ENCODE results near the gene IZUMO2. TPM values are rescaled to one million over a fixed set of nuclear protein-coding genes. Genes with fewer than 3 reads are reported as not detected.

The IZUMO2 gene
- not detected in 2 replicates for total RNA-seq (2014; rRNA removed)
- polyA plus RNA-seq (2012) = not detected

DNA sequence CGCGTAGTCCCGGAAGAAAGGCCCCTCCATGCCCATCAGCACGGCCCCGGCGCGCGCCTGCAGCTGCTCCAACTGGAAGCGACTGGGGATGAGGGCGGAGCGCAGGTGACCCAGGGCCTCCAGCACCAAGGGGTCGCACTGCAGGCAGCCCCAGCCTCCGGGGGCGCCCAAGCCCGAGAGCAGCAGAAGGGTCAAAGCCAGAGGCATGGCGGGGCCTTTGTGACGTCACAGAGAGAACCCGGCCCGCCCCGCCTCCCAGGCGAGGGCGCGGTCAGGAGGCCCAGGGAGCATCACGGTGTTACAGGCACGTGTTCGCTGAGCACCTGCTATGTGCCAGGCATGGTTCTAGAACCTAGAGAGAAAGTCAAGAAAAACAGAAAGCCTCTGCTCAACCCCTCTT lies at the start of gene IZUMO2:
TSS of gene IZUMO2 (minus strand) at position 294 of the 400 bp plus-strand sequence. CDS start at position 207, 87 bp downstream.
- DNase-seq (ENCODE audit: low read depth) = no peak

DNA sequence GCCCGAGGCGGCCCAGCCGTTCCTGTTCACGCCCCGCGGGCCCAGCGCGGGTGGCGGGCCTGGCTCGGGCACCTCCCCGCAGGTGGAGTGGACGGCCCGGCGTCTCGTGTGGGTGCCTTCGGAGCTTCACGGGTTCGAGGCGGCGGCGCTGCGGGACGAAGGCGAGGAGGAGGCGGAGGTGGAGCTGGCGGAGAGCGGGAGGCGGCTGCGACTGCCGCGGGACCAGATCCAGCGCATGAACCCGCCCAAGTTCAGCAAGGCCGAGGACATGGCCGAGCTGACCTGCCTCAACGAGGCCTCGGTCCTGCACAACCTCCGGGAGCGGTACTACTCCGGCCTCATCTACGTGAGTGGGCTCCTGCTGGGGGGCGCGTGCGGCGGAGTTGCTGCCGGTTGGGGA lies 47.3 kb upstream of the IZUMO2 start:
- no peak for DNase-seq (ENCODE audit: low read depth)

DNA sequence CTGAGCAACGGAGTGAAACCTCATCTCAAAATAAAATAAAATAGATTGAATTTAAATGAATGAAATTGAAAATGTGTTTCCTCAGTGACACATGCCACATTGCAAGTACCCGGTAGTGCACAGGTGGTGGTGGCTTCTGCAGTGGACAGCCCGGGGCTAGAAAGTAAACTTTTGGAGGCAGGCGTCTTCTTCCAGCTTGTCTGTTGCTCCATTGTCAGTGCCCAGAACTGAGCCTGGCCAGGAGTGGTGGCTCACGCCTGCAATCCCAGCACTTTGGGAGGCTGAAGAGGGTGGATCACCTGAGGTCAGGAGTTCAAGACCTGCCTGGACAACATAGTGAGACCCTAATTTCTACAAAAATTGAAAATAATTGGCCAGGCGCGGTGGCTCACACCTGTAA lies 46.0 kb upstream of the IZUMO2 start:
- DNase-seq (ENCODE audit: low read depth) = no peak

DNA sequence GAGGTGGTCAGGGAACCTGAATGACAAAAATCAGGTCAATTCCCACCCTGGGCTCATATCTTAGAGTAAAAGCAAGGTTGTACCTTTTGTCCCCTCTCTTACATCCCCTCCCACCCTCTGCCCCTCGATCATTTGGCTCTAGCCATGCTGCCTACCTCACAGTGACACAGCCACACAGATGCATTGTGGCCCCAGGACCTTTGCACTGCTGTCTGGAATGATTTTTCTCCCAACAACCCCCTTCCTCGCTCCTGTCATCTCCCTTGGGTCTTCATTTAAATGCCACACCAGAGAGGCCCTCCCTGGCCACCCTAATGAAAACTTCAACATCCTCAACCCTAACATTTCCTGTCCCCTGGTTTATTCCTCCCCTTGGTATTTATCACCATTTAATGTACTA lies 44.6 kb upstream of the IZUMO2 start:
- no peak for DNase-seq (ENCODE audit: low read depth)

DNA sequence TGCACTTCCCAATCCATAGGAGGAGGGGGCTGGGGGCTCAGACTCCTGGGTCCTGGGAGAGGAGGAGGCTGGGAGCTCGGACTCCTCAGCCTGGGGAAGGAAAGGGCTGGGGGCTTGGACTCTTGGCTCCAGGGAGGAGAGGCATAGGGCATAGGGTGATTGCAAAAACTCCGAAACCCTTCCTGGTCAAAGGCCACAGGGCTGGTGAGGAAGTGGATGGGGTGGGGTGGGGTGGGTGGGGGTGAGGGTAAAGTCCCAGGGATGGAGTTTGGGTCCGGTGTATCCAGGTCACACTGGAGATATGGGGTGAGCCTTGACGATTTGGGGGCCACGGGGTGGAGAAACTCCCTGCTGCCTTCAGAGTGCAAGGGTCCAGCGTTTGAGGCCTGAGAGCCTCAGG lies 43.1 kb upstream of the IZUMO2 start:
- no peak for DNase-seq (ENCODE audit: low read depth)

DNA sequence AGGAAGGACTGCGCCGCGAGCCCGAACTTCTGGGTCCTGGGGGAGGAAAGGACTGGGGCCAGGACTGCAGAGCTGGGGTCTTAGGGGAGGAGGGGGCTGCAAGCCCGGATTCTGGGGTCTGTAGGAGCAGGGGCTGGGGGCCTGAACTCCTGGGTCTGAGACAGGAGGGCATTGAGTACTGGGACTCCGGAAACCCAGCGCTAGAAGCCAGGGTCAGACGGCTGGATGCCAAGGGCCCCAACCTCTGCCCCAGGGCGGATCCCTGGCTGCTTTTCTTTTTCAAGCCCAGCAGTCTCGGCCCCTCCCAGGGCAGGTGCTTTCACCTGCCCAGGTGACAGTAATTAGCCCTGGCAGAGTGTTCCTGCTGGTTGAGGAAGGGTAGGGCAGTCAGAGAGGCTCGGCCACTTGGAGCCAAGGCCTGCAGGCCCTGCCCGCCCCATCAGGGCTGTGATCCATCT lies 42.6 kb upstream of the IZUMO2 start:
- DNase-seq (ENCODE audit: low read depth) = no peak

DNA sequence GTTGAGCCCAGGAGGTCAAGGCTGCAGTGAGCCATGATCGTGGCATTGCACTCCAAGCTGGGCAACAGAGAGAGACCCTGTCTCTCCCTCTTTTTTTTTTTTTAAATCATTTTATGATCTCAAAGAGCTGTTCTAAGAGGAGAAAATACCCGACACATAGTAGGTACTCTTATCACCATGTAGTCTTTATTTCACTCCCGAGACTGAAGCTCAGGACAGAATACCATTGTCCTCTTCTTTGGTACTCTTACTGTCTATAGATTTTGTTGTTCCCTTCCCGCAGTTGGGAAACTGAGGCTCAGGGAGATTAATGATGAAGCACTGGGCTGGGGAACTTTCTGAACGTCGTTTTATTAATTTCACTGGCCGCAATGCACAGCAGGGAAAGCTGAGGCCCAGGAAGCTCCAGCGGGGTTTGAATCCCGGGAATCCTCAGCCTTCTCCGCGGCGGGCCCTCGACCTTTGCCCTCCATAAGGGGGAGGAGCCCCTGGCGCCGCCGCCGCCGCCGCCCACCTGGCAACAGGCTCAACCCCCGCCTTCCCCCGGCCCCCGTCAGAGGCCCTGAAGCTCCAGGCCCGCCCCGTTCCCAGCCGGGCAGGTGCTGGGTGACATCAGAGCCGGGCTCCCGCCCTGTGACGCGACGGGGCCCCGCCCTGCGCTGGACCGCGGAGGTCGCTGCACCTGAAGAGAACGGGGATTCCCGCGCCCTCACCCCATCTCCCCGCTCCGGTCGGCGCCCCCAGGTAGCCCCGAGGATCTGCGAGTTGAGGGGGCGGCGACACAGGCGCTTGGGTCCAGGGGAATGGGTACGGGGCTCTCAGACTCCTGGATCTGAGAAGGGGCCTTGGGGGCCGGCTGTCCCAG lies 42.0 kb upstream of the IZUMO2 start:
- no peak for DNase-seq (ENCODE audit: low read depth)

DNA sequence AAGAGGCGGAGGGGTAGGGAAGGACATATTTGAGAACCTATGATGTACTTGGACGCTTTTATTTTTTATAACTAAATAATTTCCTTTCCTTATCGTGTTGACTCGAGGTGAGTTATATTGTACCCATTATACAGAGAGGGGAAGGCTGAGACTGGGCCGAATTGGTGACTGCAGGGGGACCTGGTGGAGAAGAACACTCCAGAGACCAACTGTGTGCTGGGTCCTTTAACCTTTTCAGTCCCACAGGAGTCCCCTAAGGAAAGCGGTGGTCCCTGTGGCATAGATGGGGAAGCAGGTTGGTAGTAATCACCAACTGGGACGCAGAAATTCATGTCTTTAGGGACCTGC lies 41.0 kb upstream of the IZUMO2 start:
- DNase-seq (ENCODE audit: low read depth) = no peak

DNA sequence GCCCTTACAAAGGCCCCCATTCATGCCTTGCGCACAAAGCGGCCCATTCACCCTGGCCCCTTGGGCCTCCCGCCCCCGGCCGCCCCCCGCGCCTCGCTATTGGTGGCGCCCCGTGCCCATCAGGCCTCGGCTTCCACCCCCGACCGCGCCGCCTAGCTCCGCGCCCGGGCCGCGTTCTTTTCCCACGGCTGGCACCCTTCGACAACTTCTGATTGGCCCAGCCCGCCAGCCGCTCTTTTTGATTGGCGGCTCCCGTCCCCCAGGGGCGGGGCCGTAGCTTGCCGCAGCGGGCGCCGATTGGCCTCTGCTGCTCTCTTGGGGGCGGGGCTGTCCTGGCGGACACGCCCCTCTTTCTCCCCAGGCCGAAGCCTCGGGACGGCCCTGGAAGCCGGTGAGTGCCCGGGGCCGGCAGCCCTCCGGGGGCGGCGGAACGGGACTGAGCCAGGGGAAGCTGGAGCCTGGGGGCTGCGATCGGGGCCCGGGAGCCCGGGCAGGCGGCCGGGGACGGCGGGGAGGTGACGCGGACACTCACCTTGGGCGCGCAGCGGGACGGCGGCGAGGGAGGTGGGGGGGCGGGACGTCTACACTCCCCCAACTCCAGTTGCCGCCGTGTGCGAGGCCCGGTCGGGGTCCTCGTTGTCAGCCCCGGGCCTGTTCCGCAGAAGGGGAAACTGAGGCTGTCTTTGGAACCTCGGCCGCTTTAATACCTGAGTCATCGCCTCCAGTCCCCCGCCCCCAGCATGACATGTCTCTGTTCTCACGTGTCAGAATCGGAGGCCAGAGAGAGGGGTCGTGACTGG lies 40.4 kb upstream of the IZUMO2 start, which contains the start of gene MYH14:
TSS of gene MYH14 (plus strand) at position 342 of the 800 bp plus-strand sequence. CDS start 6,744 bp downstream, outside the sequence.
- peak; percentile 2 for DNase-seq (ENCODE audit: low read depth)

DNA sequence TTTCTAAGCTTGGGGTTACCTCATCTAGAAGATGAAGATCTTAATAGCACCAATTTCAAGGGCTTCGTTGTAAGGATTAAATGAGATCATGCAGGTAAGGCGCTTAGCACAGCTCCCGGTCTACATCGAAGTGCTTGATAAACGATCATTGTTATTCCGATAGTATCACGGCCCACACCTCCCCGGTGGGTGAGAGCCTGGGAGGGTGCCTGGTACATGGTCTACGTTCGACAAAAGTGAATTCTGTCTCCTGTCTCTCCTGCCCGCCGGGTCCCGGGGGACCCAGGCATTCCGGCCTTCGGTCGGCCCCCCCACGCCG lies 39.8 kb upstream of the IZUMO2 start:
- DNase-seq (ENCODE audit: low read depth) = no peak

DNA sequence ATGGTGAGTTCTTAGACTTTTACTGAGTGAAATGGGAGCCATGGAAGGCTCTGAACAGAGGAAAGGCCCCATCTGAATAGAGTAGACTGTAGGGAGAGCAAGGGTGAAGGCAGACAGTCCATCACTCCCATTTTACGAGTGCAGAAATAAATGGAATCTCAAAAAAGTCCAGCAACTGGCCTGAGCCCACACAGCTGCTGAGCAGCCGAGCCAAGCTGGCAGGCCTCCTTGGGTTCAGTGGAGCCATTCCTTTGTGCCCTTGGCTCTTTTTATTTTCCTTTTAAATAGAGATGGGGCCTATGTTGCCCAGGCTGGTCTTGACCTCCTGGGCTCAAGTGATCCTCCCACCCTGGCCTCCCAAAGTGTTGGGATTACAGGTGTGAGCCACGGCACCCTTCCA lies 39.3 kb upstream of the IZUMO2 start:
- DNase-seq (ENCODE audit: low read depth) = no peak

DNA sequence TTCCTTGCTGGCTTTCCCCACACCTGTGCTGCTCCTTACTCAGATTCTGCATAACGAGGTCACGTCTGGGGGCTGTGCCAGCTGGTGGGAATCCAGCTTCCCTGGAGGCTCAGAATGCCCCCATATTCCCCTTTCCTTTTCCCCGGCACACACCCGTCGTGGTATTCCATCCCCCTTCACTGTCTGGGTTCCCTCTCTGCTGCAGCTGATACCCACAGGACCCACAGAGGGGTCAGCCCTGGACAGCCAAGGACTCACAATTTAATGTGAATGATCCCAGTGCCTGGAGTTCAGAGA lies 36.1 kb upstream of the IZUMO2 start:
- no peak for DNase-seq (ENCODE audit: low read depth)

DNA sequence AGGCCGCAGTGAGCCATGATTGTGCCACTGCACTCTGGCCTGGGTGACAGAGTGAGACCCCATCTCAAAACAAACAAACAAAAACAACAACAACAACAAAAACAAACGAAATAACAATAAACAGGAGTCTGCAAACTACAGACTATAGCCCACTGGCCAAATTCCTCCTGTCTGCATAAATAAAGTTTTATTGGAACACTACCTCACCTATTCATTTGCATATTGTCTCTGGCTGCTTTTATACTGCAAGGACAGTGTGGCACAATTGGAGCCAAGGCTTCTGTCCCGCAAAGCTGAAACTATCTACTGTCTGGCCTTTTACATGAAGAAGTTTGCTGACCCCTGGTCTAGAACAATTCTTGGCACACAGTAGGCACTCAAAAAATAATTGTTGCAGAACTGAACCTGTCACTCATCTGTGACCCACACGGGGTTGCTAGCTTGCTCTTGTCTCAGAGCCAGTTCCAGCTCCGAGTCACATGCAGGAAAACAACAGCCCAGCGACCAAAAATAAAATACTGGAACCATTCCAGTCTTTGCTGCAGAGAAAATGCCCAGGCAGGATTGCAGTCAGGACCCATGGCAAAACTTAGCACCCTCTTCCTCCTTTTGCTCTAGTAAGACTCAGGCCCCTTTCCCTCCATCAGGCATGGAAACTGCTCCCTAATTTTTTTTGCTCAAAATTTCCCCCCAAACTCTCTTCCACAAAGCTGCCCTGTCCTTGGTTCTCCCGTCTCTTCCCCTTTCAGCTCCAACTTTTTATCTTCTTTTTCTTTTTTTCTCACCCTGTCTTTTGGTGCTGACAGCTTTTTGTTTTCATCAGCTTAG lies 35.6 kb upstream of the IZUMO2 start:
- DNase-seq (ENCODE audit: low read depth) = no peak

DNA sequence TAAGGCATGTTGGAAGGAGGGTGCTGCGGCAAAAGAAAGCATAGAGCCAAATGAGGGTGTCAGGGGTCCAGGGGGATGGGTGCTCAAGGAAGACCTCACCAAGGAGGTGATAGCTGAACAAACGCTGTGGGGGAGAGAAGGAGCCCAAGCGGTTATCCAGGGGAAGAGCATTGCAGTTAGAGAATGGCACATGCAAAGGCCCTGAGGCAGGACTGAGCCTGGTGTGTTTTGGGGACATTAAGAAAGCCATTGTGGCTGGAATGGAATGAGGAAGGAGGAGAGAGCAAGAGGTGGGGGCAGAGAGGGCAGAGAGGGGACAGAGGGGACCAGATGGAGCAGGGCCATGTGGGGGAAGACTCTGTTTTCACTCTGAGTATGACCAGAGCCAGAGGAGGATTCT lies 34.3 kb upstream of the IZUMO2 start:
- no peak for DNase-seq (ENCODE audit: low read depth)

DNA sequence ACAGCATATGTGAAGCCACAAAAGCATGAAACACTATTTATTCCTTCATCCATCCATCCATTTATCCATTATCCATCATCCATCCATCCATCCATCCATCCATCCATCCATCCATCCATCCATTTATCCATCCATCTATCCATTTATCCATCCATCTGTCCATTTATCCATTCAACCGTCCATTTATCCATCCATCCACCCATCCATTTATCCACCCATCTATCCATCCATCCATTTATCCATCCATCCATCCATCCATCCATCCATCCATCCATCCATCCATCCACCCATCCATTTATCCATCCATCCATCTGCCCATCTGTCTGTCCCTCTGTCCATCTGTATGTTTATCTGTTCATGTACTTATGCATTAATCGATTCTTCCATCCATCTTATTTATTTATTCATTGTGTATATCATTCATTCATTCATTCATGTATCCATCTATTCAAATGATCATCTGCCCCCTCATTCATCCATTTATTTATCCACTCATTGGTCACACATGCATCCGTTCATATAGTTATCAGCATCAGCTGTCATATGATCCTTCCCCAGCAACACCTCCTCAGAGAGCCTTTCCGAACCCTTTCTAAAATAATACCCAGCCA lies 33.3 kb upstream of the IZUMO2 start:
- no peak for DNase-seq (ENCODE audit: low read depth)

DNA sequence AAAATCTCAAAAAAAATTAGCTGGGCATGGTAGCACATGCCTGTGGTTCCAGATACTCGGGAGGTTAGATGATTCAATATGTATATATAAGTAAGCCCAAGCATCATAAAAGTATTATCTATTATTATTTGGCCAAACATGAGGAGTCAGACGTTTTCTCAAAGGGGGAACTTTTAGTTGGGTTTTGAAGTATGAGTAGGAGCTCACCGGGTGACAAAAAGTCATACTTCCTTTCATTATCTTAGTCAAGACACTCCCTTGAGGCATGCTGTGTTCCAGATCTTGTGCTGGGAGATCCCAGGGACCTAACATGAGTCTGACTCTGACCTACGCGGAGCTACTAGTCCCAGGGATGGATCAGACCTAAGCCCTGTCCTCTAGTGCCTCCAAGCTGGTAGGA lies 32.1 kb upstream of the IZUMO2 start:
- no peak for DNase-seq (ENCODE audit: low read depth)

DNA sequence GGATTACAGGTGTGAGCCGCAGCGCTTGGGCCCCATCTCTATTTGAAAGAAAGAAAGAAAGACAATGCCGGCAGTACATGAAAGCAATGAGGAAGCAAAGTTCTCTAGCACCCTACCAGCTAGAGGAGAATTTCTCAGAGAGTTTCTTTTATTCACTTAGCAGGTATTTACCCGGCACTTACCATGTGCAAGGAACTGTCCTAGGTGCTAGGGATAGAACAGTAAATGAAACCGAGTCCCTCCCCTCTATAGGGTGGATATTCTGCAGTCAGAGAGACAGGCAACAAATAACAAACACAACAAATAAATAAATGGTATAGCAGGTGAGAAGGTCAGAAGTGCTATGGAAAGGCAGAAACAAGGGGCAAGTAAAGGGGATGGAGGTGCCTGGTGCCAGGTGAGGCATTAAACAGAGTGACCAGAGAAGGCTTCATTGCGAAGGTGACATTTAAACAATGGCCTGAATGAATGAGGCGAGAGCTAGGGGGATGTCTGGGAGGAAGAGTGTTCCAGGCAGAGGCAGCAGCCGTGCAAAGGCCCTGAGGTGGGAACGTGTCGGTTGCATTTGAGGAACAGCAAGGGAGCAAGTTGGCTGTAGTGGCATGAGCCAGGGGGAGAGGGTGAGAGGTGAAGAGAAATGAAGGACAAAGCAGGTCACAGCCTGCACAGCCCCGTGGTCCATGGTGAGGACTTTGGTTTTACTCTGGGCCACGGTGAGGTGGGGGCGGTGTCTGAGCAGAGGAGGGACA lies 29.6 kb upstream of the IZUMO2 start:
- DNase-seq (ENCODE audit: low read depth) = no peak

DNA sequence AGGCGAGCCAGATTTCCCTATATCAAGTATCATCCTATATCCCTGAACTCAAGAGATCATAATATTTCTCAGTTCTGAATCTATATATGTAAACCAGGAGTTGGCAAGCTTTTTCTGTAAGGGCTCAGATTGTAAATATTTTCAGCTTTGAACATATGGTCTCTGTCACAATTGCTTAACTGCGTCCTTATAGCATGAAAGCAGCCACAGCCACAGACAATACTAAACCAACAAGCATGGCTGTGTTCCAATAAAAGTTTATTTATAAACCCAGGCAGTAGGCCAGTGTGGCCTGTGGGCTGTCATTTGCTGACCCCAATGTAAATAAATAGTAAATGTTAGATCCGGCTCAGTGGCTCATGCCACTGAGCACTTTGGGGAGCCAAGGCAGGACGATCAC lies 28.1 kb upstream of the IZUMO2 start:
- DNase-seq (ENCODE audit: low read depth) = no peak

DNA sequence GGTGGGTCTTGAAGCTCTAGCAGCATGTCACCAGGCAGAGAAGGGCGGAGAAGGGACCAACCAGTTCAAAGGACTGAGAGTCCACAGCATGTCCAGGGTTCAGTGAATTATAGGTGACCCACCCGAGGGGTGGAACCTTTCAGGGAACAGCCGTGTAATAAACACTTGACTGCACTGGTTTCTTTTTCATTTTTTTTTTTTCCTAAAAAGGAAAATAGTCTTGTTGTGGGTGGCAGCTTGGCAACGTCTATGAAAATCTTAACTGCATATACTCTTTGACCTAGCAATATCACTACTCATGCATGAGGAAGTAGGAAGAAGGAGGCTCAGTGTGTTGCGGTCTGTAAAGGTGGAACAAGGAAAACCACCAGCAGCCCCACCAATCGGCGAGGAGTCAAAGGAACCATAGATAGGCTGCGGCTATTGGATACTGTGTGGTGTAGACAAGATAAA lies 27.4 kb upstream of the IZUMO2 start:
- no peak for DNase-seq (ENCODE audit: low read depth)

DNA sequence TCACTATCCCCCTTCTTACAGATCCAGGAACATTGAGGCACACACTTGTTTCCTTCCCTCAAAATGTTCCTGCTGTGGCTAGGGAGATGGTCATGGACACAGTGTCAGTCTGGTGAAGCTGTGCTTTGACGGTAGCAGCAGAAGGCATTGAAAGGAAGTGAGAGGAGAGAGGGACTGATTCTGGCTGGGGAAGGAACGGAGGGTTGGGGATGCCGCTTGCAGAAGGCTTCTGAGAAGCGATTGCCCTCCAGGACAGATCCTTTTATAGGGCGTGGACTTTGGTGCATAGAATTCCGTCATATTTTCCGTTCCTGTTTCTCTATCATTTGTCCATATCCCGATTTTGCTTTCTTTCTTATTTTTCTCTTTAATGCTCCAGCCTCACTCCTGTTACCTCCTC lies 26.2 kb upstream of the IZUMO2 start:
- no peak for DNase-seq (ENCODE audit: low read depth)

DNA sequence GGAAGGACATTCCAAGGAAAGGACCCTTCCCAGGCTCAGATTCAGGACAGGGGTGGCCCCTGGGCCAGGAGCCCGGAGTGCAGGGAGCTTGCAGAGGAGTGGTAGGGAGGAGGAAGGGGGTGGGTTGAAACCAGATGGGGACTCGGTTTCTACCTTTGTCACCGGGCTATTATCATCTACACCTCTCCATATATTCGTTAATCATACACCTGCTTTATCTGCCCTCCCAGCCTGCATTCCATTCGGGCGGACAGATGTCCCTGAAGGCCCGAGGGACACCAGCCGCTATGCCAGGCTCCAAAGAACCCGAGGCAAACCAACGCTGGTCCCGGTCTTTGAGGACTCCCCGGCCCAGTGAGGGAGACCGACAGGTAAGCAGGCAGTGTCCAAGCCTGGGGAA lies 24.9 kb upstream of the IZUMO2 start:
- no peak for DNase-seq (ENCODE audit: low read depth)

All from LHCN-M2 (cell line).